Osteocyte (in vitro differentiated cells): ENCODE measurements around the gene ABCB4. TPM values are rescaled to one million over a fixed set of nuclear protein-coding genes. Genes with fewer than 3 reads are reported as not detected.

Experiments
- DNase-seq: peaks from one replicate; pipeline ENCODE4 v3.0.0; 2021; ENCODE audit warnings: mixed read lengths; ENCODE audit not compliant: unreplicated experiment; ENCODE audit errors: extremely low spot score
- H3K27ac Mint-ChIP-seq: one replicate; pipeline ENCODE4 v1.8.0; 2021; ENCODE audit warnings: mild to moderate bottlenecking, mixed read lengths; ENCODE audit not compliant: unreplicated experiment
- H3K27me3 Mint-ChIP-seq: one replicate; pipeline ENCODE4 v1.8.0; 2021; ENCODE audit warnings: mixed read lengths; ENCODE audit not compliant: unreplicated experiment
- H3K36me3 Mint-ChIP-seq: one replicate; pipeline ENCODE4 v1.8.0; 2021; ENCODE audit warnings: mixed read lengths; ENCODE audit not compliant: unreplicated experiment
- H3K4me1 Mint-ChIP-seq: one replicate; pipeline ENCODE4 v1.8.0; 2021; ENCODE audit warnings: mixed read lengths; ENCODE audit not compliant: unreplicated experiment
- H3K4me3 Mint-ChIP-seq: one replicate; pipeline ENCODE4 v1.8.0; 2021; ENCODE audit warnings: mild to moderate bottlenecking, moderate library complexity, mixed read lengths; ENCODE audit not compliant: unreplicated experiment
- H3K9me3 Mint-ChIP-seq: one replicate; pipeline ENCODE4 v1.8.0; 2021; ENCODE audit warnings: mixed read lengths; ENCODE audit not compliant: unreplicated experiment
- CTCF ChIP-seq: fragments of 200-600 bp; sonication (generic); IDR thresholded peaks from 2 replicates; pipeline ENCODE4 v1.5.0; 2021; ENCODE audit warnings: antibody characterized with exemption, mild to moderate bottlenecking, moderate library complexity
- total RNA-seq: library from RNA; stranded (reverse); gene quantifications from 2 replicates; pipeline ENCODE4 v1.2.1, GENCODE V29; 2021

ABCB4 gene
- total RNA-seq, 1 donor from 2014 or later: not detected

GRCh38 chr7:87479951-87480350 lies 4.5 kb upstream of the ABCB4 start:
- Mint-ChIP-seq H3K27ac (no peak overlapping the region), H3K36me3 (no peaks in the 10 kb centered on the region), H3K4me3 (no peak overlapping the region), H3K4me1 (peaks cover 3% of the 10 kb centered on the region), H3K27me3 (peaks cover 23% of the 10 kb centered on the region), H3K9me3 (no peaks in the 10 kb centered on the region)
- no peak for DNase-seq
- no peak for TF ChIP-seq CTCF

- peaks cover 8% of the 10 kb centered on the region for H3K4me1 Mint-ChIP-seq
- no peak overlapping the region for H3K27ac Mint-ChIP-seq
- peaks cover 43% of the 10 kb centered on the region for H3K27me3 Mint-ChIP-seq
- H3K9me3 Mint-ChIP-seq: no peaks in the 10 kb centered on the region
- H3K36me3 Mint-ChIP-seq: no peaks in the 10 kb centered on the region
- no peak for TF ChIP-seq CTCF
- no peak for DNase-seq
- peak overlapping the region; percentile 42 for H3K4me3 Mint-ChIP-seq
These were observed 688 bp upstream of the ABCB4 start for GRCh38 chr7:87476179-87476557.

- H3K9me3 Mint-ChIP-seq: no peaks in the 10 kb centered on the region
- no peak overlapping the region for H3K27ac Mint-ChIP-seq
- H3K27me3 Mint-ChIP-seq: peaks cover 43% of the 10 kb centered on the region
- DNase-seq: no peak
- peak overlapping the region; percentile 41 for H3K4me3 Mint-ChIP-seq
- no peaks in the 10 kb centered on the region for H3K36me3 Mint-ChIP-seq
- TF ChIP-seq CTCF: no peak
- peaks cover 8% of the 10 kb centered on the region for H3K4me1 Mint-ChIP-seq
These were observed 734 bp downstream of the ABCB4 start for GRCh38 chr7:87474533-87475358.

- TF ChIP-seq CTCF: no peak
- Mint-ChIP-seq H3K4me3 (no peak overlapping the region), H3K9me3 (no peaks in the 10 kb centered on the region), H3K36me3 (no peaks in the 10 kb centered on the region), H3K4me1 (peaks cover 8% of the 10 kb centered on the region), H3K27ac (no peak overlapping the region), H3K27me3 (peaks cover 43% of the 10 kb centered on the region)
- no peak for DNase-seq
These were observed 1.5 kb downstream of the ABCB4 start for GRCh38 chr7:87473986-87474385.

- Mint-ChIP-seq H3K27me3 (peaks cover 43% of the 10 kb centered on the region), H3K9me3 (no peaks in the 10 kb centered on the region), H3K4me3 (no peak overlapping the region), H3K36me3 (no peaks in the 10 kb centered on the region), H3K4me1 (peaks cover 8% of the 10 kb centered on the region), H3K27ac (no peak overlapping the region)
- DNase-seq: no peak
- no peak for TF ChIP-seq CTCF
These were observed 2.3 kb downstream of the ABCB4 start for GRCh38 chr7:87473192-87473591.
